ENCODE measurements around the gene ZGLP1. TPM values are rescaled to one million over a fixed set of nuclear protein-coding genes. Genes with fewer than 3 reads are reported as not detected.
A peak's percentile ranks its signal among the peaks of the same experiment; 100 is the strongest.

ZGLP1 gene
- total RNA-seq, 1 experiment from 2014 or later = 1.8 TPM

DNA sequence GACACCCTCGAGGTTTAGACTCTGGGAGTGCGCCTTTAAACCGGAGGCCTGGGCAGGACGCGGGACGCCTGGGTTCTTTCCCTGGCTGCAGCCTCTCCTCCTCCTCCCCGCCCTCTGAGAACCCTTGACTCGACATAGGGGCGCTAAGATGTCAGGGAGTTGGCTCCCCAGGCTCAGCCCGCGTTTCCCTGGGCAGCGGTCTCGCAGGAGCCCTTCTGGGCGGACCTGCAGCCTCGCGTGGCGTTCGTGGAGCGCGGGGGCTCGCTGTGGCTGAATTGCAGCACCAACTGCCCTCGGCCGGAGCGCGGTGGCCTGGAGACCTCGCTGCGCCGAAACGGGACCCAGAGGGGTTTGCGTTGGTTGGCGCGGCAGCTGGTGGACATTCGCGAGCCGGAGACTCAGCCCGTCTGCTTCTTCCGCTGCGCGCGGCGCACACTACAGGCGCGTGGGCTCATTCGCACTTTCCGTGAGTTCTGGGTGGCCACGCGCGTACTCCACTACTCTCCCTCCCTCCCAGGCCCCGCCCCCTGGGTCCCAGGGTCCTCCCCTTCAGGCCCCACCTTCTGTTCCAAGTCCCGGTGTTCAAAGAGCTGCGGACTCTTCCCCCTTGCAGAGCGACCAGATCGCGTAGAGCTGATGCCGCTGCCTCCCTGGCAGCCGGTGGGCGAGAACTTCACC is 18.6 kb downstream of the ZGLP1 start:
- Histone ChIP-seq H3K27ac (ENCODE audit: low read length) (no peak overlapping the region), H3K9me2 (replicated peaks; ENCODE audit: low read length) (no peaks in the 10 kb centered on the region), H2AFZ (ENCODE audit: low read length) (peak overlapping the region; percentile 80), H3K4me1 (ENCODE audit: insufficient read depth, low read length) (peaks cover 29% of the 10 kb centered on the region), H3K9ac (ENCODE audit: low read length) (no peak overlapping the region), H3K4me3 (ENCODE audit: low read length) (peak overlapping the region; percentile 69), H3F3A (ENCODE audit: low read length, unreplicated experiment) (no peaks in the 10 kb centered on the region), H3K27me3 (ENCODE audit: low read length) (peaks cover 19% of the 10 kb centered on the region; the same call in 1 of the 2 replicates), H3K79me2 (ENCODE audit: low read length) (no peaks in the 10 kb centered on the region), H3K4me2 (ENCODE audit: low read length) (peak overlapping the region; percentile 95), H4K20me1 (ENCODE audit: low read length) (no peaks in the 10 kb centered on the region), H3K36me3 (ENCODE audit: low read depth, low read length) (no peaks in the 10 kb centered on the region), H3K9me3 (ENCODE audit: low read length) (no peaks in the 10 kb centered on the region)
- TF ChIP-seq, protein P1, sequence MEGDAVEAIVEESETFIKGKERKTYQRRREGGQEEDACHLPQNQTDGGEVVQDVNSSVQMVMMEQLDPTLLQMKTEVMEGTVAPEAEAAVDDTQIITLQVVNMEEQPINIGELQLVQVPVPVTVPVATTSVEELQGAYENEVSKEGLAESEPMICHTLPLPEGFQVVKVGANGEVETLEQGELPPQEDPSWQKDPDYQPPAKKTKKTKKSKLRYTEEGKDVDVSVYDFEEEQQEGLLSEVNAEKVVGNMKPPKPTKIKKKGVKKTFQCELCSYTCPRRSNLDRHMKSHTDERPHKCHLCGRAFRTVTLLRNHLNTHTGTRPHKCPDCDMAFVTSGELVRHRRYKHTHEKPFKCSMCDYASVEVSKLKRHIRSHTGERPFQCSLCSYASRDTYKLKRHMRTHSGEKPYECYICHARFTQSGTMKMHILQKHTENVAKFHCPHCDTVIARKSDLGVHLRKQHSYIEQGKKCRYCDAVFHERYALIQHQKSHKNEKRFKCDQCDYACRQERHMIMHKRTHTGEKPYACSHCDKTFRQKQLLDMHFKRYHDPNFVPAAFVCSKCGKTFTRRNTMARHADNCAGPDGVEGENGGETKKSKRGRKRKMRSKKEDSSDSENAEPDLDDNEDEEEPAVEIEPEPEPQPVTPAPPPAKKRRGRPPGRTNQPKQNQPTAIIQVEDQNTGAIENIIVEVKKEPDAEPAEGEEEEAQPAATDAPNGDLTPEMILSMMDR (conservative IDR thresholded peaks at IDR 0.05; ENCODE audit: low read depth, low read length) = no peak
- TF ChIP-seq EZH2phosphoT487 (IDR thresholded peaks at IDR 0.05; ENCODE audit: borderline replicate concordance, low read length) = no peak
- TF ChIP-seq EZH2 (IDR thresholded peaks at IDR 0.05; ENCODE audit: low read length, unreplicated experiment) = no peak
- ChIA-PET POLR2A (ENCODE audit: unreplicated experiment) (interaction anchor here (0.6 kb wide), 2 partner anchors 43 to 89 kb away, joined by 6 to 10 read pairs; partner anchors contain the start of gene TYK2), CTCF (interaction anchor here (0.8 to 2.1 kb wide), 4 partner anchors 21 to 100 kb away, joined by 3 to 12 read pairs (median 4); partner anchors contain the start of gene ICAM1)
- intact Hi-C loops (cut with micrococcal nuclease) = no loop called here
- DNase-seq = peak; percentile 56
- ATAC-seq = peak; percentile 45
- no TSS peak for BruUV-seq (replicated peaks)

DNA sequence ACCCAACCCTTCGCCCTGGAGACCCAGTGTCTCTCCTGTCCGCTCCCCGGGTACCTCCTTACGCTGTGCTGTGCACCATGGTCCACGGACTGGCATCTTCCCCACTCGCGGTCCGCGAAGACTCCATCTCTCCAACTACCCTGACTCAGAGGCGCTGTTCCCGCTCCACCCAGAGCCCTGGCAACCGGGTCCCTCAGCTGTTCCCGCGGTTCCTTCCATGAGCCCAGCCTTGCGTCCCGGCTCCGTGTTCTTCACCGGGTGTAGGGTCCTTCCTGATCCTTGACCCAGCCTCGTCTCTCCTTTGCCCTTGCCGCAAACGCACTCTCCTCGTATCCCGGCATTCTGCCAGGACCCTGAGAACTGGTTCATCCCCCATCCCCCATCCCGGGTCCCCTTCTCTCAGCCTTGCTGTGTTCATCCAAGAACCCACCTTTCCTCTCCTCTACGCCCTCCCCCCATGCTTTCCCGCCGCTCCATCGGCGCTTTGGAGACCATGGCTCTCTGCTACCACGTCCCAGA is 19.2 kb downstream of the ZGLP1 start:
- Histone ChIP-seq H3K4me1 (ENCODE audit: insufficient read depth, low read length) (peaks cover 29% of the 10 kb centered on the region), H3K4me2 (ENCODE audit: low read length) (peak overlapping the region; percentile 95), H3K27ac (ENCODE audit: low read length) (no peak overlapping the region), H3K79me2 (ENCODE audit: low read length) (no peaks in the 10 kb centered on the region), H3F3A (ENCODE audit: low read length, unreplicated experiment) (no peaks in the 10 kb centered on the region), H3K4me3 (ENCODE audit: low read length) (peak overlapping the region; percentile 69), H3K36me3 (ENCODE audit: low read depth, low read length) (no peaks in the 10 kb centered on the region), H3K27me3 (ENCODE audit: low read length) (peaks cover 19% of the 10 kb centered on the region; the same call in 1 of the 2 replicates), H3K9me2 (replicated peaks; ENCODE audit: low read length) (no peaks in the 10 kb centered on the region), H3K9me3 (ENCODE audit: low read length) (no peaks in the 10 kb centered on the region), H2AFZ (ENCODE audit: low read length) (peak overlapping the region; percentile 80), H4K20me1 (ENCODE audit: low read length) (no peaks in the 10 kb centered on the region), H3K9ac (ENCODE audit: low read length) (no peak overlapping the region)
- POLR2A ChIA-PET (ENCODE audit: unreplicated experiment) = no interaction called here
- ATAC-seq (peak; percentile 2; the same call in 1 of the 2 replicates), DNase-seq (peak; percentile 34)
- intact Hi-C loops (cut with micrococcal nuclease) = no loop called here
- no TSS peak for BruUV-seq (replicated peaks)
- CTCF ChIA-PET = interaction anchor here (1.3 to 2.1 kb wide), 2 partner anchors 20 to 98 kb away, joined by 5 to 12 read pairs; partner anchors contain the start of gene ICAM1
- TF ChIP-seq EZH2 (IDR thresholded peaks at IDR 0.05; ENCODE audit: low read length, unreplicated experiment) (no peak), EZH2phosphoT487 (IDR thresholded peaks at IDR 0.05; ENCODE audit: borderline replicate concordance, low read length) (no peak)
- TF ChIP-seq, protein P1 (conservative IDR thresholded peaks at IDR 0.05; ENCODE audit: low read depth, low read length) = no peak

All from PC-3 (cell line).